Measurements from ENCODE around the gene EEF2K. TPM values are rescaled to one million over a fixed set of nuclear protein-coding genes. Genes with fewer than 3 reads are reported as not detected.
A peak's percentile ranks its signal among the peaks of the same experiment; 100 is the strongest.

The EEF2K gene
- total RNA-seq, 2 experiments from 2014 or later, result 10.1 to 13.2 TPM

DNA sequence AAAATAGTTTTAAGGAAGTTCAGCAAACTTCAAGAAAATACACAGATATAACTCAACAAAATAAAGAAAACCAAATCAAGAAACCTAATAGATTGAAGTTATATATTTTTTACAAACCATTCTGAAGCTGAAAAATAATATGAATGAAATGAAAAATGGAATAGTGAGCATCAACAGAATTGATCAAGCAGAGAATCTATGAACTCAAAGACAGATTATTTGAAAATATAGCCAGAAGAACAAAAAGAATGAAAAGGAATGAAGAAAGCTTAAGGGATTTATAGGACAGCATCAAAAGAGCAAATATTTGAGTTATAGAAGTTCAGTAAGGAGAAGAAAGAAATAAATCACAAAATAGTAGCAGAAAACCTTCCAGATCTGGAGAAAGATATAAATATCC lies 130.5 kb downstream of the EEF2K start:
- peaks cover 24% of the 10 kb centered on the region for H3K9me3 Mint-ChIP-seq
- H3K4me3 Mint-ChIP-seq, result no peak overlapping the region
- H3K36me3 ChIP-seq (ENCODE audit: insufficient read depth, low read length), result peaks cover 45% of the 10 kb centered on the region
- no peak overlapping the region for H3K4me3 ChIP-seq (ENCODE audit: low read length)
- CTCF ChIA-PET, result interaction anchor here (1.4 kb wide), 1 partner anchor 15 kb away, joined by 5 read pairs; no protein-coding TSS in a partner anchor
- DNase-seq (no peak), ATAC-seq (ENCODE audit: poor library complexity) (no peak)
- no peak overlapping the region for H3K27ac Mint-ChIP-seq
- POLR2A ChIA-PET, result interaction anchor here (1.2 to 1.8 kb wide), 4 partner anchors 22 to 38 kb away, joined by 4 to 10 read pairs (median 6); no protein-coding TSS in a partner anchor
- H3K27me3 ChIP-seq (ENCODE audit: control insufficient read depth in 1 of 2, insufficient read depth in 2 of 2, low read length in 2 of 2), result no peaks in the 10 kb centered on the region
- peaks cover 95% of the 10 kb centered on the region for H3K36me3 Mint-ChIP-seq (ENCODE audit: low read depth)
- intact Hi-C loops (cut with DNase I, micrococcal nuclease), result no loop called here
- no peaks in the 10 kb centered on the region for H3K4me1 ChIP-seq (ENCODE audit: insufficient read depth, low read length)
- no peaks in the 10 kb centered on the region for H3K27me3 Mint-ChIP-seq
- H3K27ac ChIP-seq (ENCODE audit: low read depth in 1 of 2, low read length in 2 of 2), result no peak overlapping the region
- TF ChIP-seq, protein P1, sequence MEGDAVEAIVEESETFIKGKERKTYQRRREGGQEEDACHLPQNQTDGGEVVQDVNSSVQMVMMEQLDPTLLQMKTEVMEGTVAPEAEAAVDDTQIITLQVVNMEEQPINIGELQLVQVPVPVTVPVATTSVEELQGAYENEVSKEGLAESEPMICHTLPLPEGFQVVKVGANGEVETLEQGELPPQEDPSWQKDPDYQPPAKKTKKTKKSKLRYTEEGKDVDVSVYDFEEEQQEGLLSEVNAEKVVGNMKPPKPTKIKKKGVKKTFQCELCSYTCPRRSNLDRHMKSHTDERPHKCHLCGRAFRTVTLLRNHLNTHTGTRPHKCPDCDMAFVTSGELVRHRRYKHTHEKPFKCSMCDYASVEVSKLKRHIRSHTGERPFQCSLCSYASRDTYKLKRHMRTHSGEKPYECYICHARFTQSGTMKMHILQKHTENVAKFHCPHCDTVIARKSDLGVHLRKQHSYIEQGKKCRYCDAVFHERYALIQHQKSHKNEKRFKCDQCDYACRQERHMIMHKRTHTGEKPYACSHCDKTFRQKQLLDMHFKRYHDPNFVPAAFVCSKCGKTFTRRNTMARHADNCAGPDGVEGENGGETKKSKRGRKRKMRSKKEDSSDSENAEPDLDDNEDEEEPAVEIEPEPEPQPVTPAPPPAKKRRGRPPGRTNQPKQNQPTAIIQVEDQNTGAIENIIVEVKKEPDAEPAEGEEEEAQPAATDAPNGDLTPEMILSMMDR (IDR thresholded peaks at IDR 0.05), result no peak
- H3K9me3 ChIP-seq (ENCODE audit: control insufficient read depth in 1 of 2, insufficient read depth in 1 of 2, low read length in 2 of 2), result peaks cover 27 to 43% of the 10 kb centered on the region in 2 experiments
- H3K4me1 Mint-ChIP-seq (ENCODE audit: low read depth), result peaks cover 31% of the 10 kb centered on the region

DNA sequence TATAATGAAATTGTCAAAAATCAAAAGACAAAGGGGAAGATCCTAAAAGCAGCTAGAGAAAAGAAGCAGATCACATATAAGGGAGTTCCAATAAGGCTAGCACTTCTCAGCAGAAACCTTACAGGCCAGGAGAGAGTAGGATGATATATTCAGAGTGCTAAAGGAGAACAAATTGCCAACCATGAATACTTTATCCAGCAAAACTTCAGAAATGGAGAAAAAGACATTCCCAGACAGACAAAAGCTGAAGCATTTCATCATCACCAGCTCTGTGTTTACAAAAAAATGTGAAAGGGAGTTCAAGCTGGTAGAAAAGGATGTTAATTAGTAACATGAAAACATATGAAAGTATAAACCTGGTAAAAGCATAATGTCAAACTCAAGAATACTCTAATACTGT lies 131.0 kb downstream of the EEF2K start:
- POLR2A ChIA-PET, result interaction anchor here (1.2 to 1.9 kb wide), 6 partner anchors 16 to 38 kb away, joined by 4 to 10 read pairs (median 6); no protein-coding TSS in a partner anchor
- Mint-ChIP-seq H3K9me3 (peaks cover 24% of the 10 kb centered on the region), H3K4me3 (no peak overlapping the region)

DNA sequence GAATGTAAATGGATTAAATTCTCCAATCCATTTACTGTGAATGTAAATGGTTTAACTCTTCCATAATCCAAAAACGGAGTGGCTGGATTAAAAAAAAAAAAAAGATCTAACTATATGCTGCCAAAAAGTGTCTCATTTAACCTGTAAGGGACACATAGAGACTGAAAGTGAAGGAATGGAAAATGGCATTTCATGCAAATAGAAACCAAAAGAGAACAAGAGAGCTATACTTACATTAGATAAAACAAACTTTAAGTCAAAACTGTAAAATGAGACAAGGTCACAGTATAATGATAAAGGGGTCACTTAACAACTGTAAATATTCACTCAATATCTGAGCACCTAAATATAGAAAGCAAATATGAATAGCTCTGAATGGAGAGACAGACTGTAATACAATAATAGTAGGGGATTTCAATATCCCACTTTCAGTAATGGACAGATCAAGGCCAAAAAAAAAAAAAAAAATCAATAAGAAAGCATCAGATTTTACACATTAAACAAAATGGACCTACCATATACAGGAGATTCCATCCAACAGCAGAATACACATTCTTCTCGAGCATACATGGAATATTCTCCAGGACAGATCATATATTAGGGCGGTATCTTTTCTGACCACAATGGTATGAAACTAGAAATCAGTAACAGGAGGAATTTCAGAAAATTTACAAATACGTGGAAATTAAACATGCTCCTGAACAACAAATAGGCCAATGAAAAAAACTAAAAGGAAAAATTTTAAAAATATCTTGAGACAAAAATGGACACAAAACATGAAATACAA lies 132.0 kb downstream of the EEF2K start:
- no peaks in the 10 kb centered on the region for H3K27me3 ChIP-seq (ENCODE audit: control insufficient read depth in 1 of 2, insufficient read depth in 2 of 2, low read length in 2 of 2)
- ChIA-PET POLR2A (interaction anchor here (0.6 to 1.9 kb wide), 6 partner anchors 15 to 761 kb away, joined by 3 to 10 read pairs (median 6); no protein-coding TSS in a partner anchor), CTCF (interaction anchor here (0.6 to 2.1 kb wide), 6 partner anchors 8 to 183 kb away, joined by 3 to 7 read pairs (median 4); no protein-coding TSS in a partner anchor)
- Mint-ChIP-seq H3K36me3 (ENCODE audit: low read depth) (peaks cover 97% of the 10 kb centered on the region), H3K9me3 (peaks cover 24% of the 10 kb centered on the region), H3K4me3 (no peak overlapping the region), H3K27me3 (no peaks in the 10 kb centered on the region), H3K27ac (peak overlapping the region; percentile 73), H3K4me1 (ENCODE audit: low read depth) (peaks cover 42% of the 10 kb centered on the region)
- H3K36me3 ChIP-seq (ENCODE audit: insufficient read depth, low read length), result peaks cover 37% of the 10 kb centered on the region
- DNase-seq (no peak), ATAC-seq (ENCODE audit: poor library complexity) (no peak)
- H3K9me3 ChIP-seq (ENCODE audit: control insufficient read depth in 1 of 2, insufficient read depth in 1 of 2, low read length in 2 of 2), result peaks cover 29 to 43% of the 10 kb centered on the region in 2 experiments
- no peak overlapping the region for H3K4me3 ChIP-seq (ENCODE audit: low read length)
- TF ChIP-seq, protein P1 (IDR thresholded peaks at IDR 0.05), result no peak
- H3K27ac ChIP-seq (ENCODE audit: low read depth in 1 of 2, low read length in 2 of 2), result no peak overlapping the region
- no peaks in the 10 kb centered on the region for H3K4me1 ChIP-seq (ENCODE audit: insufficient read depth, low read length)
- intact Hi-C loops (cut with DNase I, micrococcal nuclease), result no loop called here

More for the DNA sequence above, 131.0 kb downstream of the EEF2K start:
- Histone ChIP-seq H3K4me3 (ENCODE audit: low read length) (no peak overlapping the region), H3K27me3 (ENCODE audit: control insufficient read depth in 1 of 2, insufficient read depth in 2 of 2, low read length in 2 of 2) (no peaks in the 10 kb centered on the region), H3K4me1 (ENCODE audit: insufficient read depth, low read length) (no peaks in the 10 kb centered on the region), H3K9me3 (ENCODE audit: control insufficient read depth in 1 of 2, insufficient read depth in 1 of 2, low read length in 2 of 2) (peaks cover 29 to 43% of the 10 kb centered on the region in 2 experiments), H3K27ac (ENCODE audit: low read depth in 1 of 2, low read length in 2 of 2) (no peak overlapping the region), H3K36me3 (ENCODE audit: insufficient read depth, low read length) (peaks cover 40% of the 10 kb centered on the region)
- intact Hi-C loops (cut with DNase I, micrococcal nuclease), result no loop called here
- ATAC-seq (ENCODE audit: poor library complexity), result no peak
- TF ChIP-seq, protein P1 (IDR thresholded peaks at IDR 0.05), result no peak
- DNase-seq, result no peak
- Mint-ChIP-seq H3K36me3 (ENCODE audit: low read depth) (peaks cover 95% of the 10 kb centered on the region), H3K27me3 (no peaks in the 10 kb centered on the region), H3K27ac (no peak overlapping the region), H3K4me1 (ENCODE audit: low read depth) (peaks cover 32% of the 10 kb centered on the region)
- CTCF ChIA-PET, result interaction anchor here (1.4 kb wide), 1 partner anchor 16 kb away, joined by 5 read pairs; no protein-coding TSS in a partner anchor

Other genes with a start within 250 kb of the EEF2K start
- gene PDZD9, start 205.2 kb upstream of the EEF2K start, total RNA-seq, result not detected
- gene MOSMO, start 198.2 kb upstream of the EEF2K start, total RNA-seq, result 1 to 10 TPM; 2.3 to 2.8 TPM
- under 1 TPM; 0.27 to 0.47 TPM for gene VWA3A, start 113.7 kb upstream of the EEF2K start, total RNA-seq
- 1 to 10 TPM; 1.0 to 1.3 TPM for gene SDR42E2, start 43.8 kb upstream of the EEF2K start, total RNA-seq
- gene POLR3E, start 91.1 kb downstream of the EEF2K start, total RNA-seq, result 100 to 1,000 TPM; 239 to 242 TPM
- 100 to 1,000 TPM; 104 to 113 TPM for gene CDR2, start 168.3 kb downstream of the EEF2K start, total RNA-seq